Osteocyte (in vitro differentiated cells): Measurements from ENCODE around the gene SOAT2. TPM values are rescaled to one million over a fixed set of nuclear protein-coding genes. Genes with fewer than 3 reads are reported as not detected.

Source experiments
- DNase-seq: peaks from one replicate; pipeline ENCODE4 v3.0.0; 2021; ENCODE audit warnings: mixed read lengths; ENCODE audit not compliant: unreplicated experiment; ENCODE audit errors: extremely low spot score
- H3K27ac Mint-ChIP-seq: one replicate; pipeline ENCODE4 v1.8.0; 2021; ENCODE audit warnings: mild to moderate bottlenecking, mixed read lengths; ENCODE audit not compliant: unreplicated experiment
- H3K27me3 Mint-ChIP-seq: one replicate; pipeline ENCODE4 v1.8.0; 2021; ENCODE audit warnings: mixed read lengths; ENCODE audit not compliant: unreplicated experiment
- H3K36me3 Mint-ChIP-seq: one replicate; pipeline ENCODE4 v1.8.0; 2021; ENCODE audit warnings: mixed read lengths; ENCODE audit not compliant: unreplicated experiment
- H3K4me1 Mint-ChIP-seq: one replicate; pipeline ENCODE4 v1.8.0; 2021; ENCODE audit warnings: mixed read lengths; ENCODE audit not compliant: unreplicated experiment
- H3K4me3 Mint-ChIP-seq: one replicate; pipeline ENCODE4 v1.8.0; 2021; ENCODE audit warnings: mild to moderate bottlenecking, moderate library complexity, mixed read lengths; ENCODE audit not compliant: unreplicated experiment
- H3K9me3 Mint-ChIP-seq: one replicate; pipeline ENCODE4 v1.8.0; 2021; ENCODE audit warnings: mixed read lengths; ENCODE audit not compliant: unreplicated experiment
- CTCF ChIP-seq: fragments of 200-600 bp; sonication (generic); IDR thresholded peaks from 2 replicates; pipeline ENCODE4 v1.5.0; 2021; ENCODE audit warnings: antibody characterized with exemption, mild to moderate bottlenecking, moderate library complexity
- total RNA-seq: library from RNA; stranded (reverse); gene quantifications from 2 replicates; pipeline ENCODE4 v1.2.1, GENCODE V29; 2021

Gene SOAT2
- total RNA-seq, 1 donor from 2014 or later: not detected

- Mint-ChIP-seq H3K27ac (no peak overlapping the region), H3K36me3 (no peaks in the 10 kb centered on the region), H3K4me3 (no peak overlapping the region), H3K27me3 (peaks cover 10% of the 10 kb centered on the region), H3K9me3 (no peaks in the 10 kb centered on the region), H3K4me1 (peaks cover 10% of the 10 kb centered on the region)
- DNase-seq: no peak
- no peak for TF ChIP-seq CTCF
These were observed 23.9 kb downstream of the SOAT2 start for GRCh38 chr12:53127169-53127568.

GRCh38 chr12:53128780-53129569 lies 25.7 kb downstream of the SOAT2 start:
- H3K9me3 Mint-ChIP-seq: no peaks in the 10 kb centered on the region
- peaks cover 4% of the 10 kb centered on the region for H3K4me1 Mint-ChIP-seq
- peak; percentile 80 for DNase-seq

GRCh38 chr12:53131844-53132243 lies 28.6 kb downstream of the SOAT2 start:
- no peak overlapping the region for H3K27ac Mint-ChIP-seq
- no peak for TF ChIP-seq CTCF
- no peaks in the 10 kb centered on the region for H3K9me3 Mint-ChIP-seq
- no peak overlapping the region for H3K4me3 Mint-ChIP-seq
- no peaks in the 10 kb centered on the region for H3K4me1 Mint-ChIP-seq
- peak; percentile 44 for DNase-seq
- H3K27me3 Mint-ChIP-seq: peaks cover 19% of the 10 kb centered on the region
- H3K36me3 Mint-ChIP-seq: no peaks in the 10 kb centered on the region

More at GRCh38 chr12:53128780-53129569, 25.7 kb downstream of the SOAT2 start:
- no peaks in the 10 kb centered on the region for H3K36me3 Mint-ChIP-seq
- peaks cover 12% of the 10 kb centered on the region for H3K27me3 Mint-ChIP-seq
- no peak overlapping the region for H3K4me3 Mint-ChIP-seq
- no peak for TF ChIP-seq CTCF
- H3K27ac Mint-ChIP-seq: no peak overlapping the region

GRCh38 chr12:53133722-53134121 lies 30.4 kb downstream of the SOAT2 start:
- Mint-ChIP-seq H3K9me3 (peaks cover 7% of the 10 kb centered on the region), H3K27ac (no peak overlapping the region), H3K4me1 (no peaks in the 10 kb centered on the region), H3K4me3 (no peak overlapping the region), H3K27me3 (peaks cover 18% of the 10 kb centered on the region), H3K36me3 (no peaks in the 10 kb centered on the region)
- peak; percentile 19 for DNase-seq
- no peak for TF ChIP-seq CTCF

- no peak overlapping the region for H3K4me3 Mint-ChIP-seq
- H3K36me3 Mint-ChIP-seq: no peaks in the 10 kb centered on the region
- no peaks in the 10 kb centered on the region for H3K4me1 Mint-ChIP-seq
- no peak for TF ChIP-seq CTCF
- peaks cover 7% of the 10 kb centered on the region for H3K27me3 Mint-ChIP-seq
- no peak overlapping the region for H3K27ac Mint-ChIP-seq
- peak; percentile 8 for DNase-seq
- H3K9me3 Mint-ChIP-seq: no peaks in the 10 kb centered on the region
These were observed 40.1 kb downstream of the SOAT2 start for GRCh38 chr12:53143355-53143754.
